KBM-7 (cell line): Measurements from ENCODE around the gene HEATR3.
"Not testable (repeated sequence)": the region's sequence is repeated elsewhere in the genome, so short reads cannot be mapped to it uniquely, and the experiment has no call there.

Source experiments
- DNase-seq: peaks from one replicate; pipeline ENCODE4 v3.0.0-alpha.2; 2015
- in situ Hi-C: fragments of 300-500 bp; cut with MboI; formaldehyde crosslinking; loops from 2 replicates; pipeline ENCODE4 v1.14.3; 2020; ENCODE audit warnings: low sequenced_read_pairs, low pct_unique_long_range_greater_than_20kb, mixed read lengths

HEATR3 gene

GRCh38 chr16:50092891-50093290, 27.1 kb downstream of the HEATR3 start:
- in situ Hi-C loops = no loop called here
- DNase-seq = no peak

DNA sequence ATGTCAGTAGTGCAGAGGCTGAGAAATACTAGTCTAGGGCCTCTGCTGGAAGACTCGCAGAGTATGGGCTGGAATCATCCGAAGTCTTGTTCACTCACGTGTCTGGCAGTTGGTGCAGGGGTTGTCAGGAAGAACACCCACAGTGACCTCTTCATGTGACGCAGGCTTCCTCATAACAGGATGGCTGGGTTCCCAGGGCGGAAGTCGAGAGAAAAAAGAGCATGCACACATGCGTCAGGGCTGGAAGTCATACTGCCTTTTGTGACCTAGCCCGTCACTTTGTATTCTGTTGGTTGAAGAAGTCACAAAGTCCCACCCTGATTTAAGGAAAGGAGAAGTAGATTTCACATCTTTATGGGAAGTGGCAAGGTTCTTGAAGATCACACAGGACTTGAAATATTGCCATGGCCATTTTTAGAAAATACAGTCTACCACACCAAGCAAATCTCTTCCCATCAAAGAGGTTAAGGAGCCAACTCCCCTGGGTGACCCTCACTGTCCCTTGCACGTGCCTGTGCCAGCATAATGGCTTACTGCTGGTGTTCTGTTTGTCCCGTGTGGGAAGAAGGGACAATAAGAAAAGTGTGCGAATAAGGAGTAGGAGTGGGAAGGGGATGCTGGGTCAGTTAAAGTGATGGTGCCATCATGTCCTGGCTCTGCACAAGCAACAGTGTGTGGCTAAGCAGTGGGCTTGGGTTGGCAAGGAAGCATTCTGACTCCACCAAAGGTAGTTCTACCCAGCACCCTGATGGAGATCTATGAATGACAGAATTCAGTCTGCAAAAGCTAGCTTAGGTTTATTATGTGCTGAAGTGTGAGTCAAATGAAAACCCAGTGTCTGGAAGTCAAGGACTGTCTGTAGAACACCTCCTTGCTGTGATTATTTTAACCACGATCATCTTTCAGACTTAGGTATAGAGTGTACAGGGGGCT, 28.1 kb downstream of the HEATR3 start:
- peak; percentile 50 for DNase-seq
- in situ Hi-C loops = no loop called here

DNA sequence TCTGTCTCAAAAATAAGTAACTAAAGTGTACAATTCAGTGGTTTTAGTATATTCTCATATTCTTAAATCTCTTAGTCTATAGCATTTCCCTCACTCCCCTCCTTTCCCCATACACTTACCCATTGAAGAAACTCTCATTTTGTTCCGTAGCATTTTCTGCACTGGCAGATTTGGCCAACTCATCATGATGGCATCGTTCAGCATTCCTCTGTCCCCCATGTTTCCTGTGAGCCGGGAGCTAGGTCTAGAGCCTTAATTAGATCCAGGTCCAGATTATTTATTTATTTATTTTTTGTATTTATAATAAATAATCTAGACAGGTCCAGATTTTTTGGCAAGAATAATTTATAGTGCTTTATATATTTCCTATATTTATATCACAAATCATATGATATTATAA, 31.0 kb downstream of the HEATR3 start:
- in situ Hi-C loops = no loop called here
- DNase-seq = no peak

GRCh38 chr16:50099957-50100648, 34.3 kb downstream of the HEATR3 start:
- DNase-seq = no peak
- in situ Hi-C loops = no loop called here

DNA sequence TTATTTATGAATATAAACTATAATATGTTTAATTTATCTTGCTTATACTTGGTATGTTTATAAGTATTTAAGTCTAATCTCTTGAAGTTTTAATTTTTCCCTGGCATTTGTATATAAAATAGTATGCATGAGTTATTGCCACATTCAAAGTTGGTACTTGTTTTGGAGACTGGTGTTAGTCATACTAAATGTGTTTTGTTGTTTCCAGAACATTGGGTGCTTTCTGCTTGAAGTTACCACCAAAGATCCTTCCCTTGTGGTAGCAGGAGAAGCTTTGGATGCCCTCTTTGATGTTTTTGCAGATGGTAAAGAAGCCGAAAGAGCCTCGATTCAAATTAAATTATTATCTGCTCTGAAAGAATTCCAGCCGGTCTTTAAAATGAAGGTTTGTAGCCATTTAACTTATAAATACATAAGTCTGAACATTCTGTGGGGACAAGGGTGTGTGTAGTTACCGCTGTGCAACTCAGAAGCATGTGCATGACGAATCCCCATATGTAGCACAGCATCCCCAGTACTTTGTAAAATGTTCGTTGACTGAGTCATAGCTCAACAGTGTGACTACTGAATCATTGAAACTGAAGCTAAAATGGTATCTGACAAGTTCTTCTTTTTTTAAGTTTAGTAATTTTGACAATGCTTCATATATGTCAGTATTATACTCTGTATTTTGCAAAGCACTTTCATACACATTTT, 36.4 kb downstream of the HEATR3 start:
- no peak for DNase-seq
- in situ Hi-C loops = no loop called here

GRCh38 chr16:50103764-50104163, 38.0 kb downstream of the HEATR3 start:
- in situ Hi-C loops = no loop called here
- no peak for DNase-seq

GRCh38 chr16:50114357-50115129, 48.8 kb downstream of the HEATR3 start:
- DNase-seq = no peak
- in situ Hi-C loops = no loop called here

DNA sequence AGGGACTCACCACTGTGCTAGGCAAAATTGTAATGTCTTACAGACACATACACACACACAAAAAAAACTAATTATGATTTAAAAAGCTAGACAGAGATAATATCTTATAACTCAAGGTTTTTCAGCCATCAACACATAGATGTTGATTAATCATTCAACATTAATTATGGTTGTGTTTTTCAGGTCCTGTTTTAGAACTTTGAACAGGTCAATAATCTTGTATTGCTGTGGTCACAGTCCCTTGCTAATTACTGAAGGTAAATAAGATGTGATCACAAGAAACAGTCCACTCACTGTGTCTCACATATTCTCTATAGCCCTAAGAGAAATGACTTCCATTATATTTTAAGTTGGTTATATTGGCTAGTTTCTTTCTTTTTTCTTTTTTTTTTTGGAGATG, 54.9 kb downstream of the HEATR3 start:
- DNase-seq = no peak

DNA sequence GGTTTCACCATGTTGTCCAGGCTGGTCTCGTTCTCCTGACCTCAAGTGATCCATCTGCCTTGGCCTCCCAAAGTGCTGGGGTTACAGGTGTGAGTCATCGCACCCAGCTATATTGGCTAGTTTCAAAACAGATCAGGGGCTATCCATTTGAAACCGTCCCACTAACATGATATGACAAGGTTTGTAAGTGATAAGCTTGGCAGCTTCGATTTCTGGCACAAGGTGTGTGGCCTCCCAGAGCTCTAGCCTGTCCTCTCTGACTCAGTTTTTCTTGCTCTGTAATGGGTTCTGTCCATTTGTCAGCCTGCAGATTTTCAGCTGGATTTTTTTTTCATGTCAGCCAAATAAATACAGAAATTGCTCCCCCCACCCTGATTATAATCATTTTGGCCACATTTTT, 55.5 kb downstream of the HEATR3 start:
- in situ Hi-C loops = no loop called here

More for the DNA sequence above, 54.9 kb downstream of the HEATR3 start:
- in situ Hi-C loops = no loop called here

DNA sequence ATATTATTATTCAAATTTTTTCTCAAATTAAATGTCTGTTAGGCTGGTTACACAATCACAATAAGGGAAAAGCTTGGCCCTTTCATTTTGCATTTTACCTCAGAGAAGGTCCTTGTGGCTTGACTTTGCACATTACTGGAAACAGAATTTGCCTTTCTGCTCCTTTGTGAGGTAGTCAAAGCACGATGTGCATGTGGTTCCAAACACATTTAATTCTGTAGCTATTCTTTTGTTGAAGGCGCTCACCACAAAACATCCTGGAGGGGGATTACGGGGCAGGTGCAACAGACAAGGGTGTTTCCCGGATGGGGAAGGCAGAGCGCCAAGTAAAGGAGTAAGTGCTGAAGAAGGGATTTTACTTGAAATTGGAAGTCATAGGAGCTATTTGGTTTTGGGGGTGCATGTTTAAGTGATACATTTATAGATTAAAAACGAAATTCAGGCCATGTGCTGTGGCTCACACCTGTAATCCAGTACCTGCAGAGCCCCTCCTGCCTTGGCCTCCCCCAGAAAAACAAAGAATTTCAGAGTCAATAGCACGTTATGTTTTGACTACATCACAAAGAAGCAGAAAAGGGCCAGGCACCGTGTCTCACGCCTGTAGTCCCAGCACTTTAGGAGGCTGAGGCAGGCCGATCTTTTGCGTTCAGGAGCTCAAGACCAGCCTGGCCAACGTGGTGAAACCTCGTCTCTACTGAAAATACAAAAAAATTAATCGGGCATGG, 56.1 kb downstream of the HEATR3 start:
- no peak for DNase-seq
- in situ Hi-C loops = no loop called here

More for the DNA sequence above, 55.5 kb downstream of the HEATR3 start:
- DNase-seq = no peak

DNA sequence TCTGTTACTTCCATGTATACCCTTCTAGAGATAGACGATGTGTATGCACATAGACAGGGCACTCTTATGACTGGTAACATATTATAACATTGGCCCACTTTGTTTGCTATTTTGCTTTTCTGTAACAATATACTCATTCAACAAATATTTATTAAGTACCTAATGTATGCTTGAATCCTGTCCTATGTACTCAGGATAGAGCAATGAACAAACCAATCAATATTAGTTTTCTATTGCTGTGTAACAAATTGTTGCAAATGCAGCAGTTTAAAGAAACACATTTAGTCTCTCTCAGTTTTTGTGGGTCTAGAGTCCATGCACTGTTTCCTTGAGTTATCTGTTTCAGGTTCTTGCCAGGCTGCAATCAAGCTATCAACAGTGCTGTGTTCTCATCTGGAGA, 57.6 kb downstream of the HEATR3 start:
- in situ Hi-C loops = no loop called here
- no peak for DNase-seq

- DNase-seq = no peak
- in situ Hi-C loops = no loop called here
These were observed 59.0 kb downstream of the HEATR3 start for GRCh38 chr16:50124769-50125168.

GRCh38 chr16:50126183-50126582, 60.4 kb downstream of the HEATR3 start:
- DNase-seq = no peak
- in situ Hi-C loops = no loop called here

DNA sequence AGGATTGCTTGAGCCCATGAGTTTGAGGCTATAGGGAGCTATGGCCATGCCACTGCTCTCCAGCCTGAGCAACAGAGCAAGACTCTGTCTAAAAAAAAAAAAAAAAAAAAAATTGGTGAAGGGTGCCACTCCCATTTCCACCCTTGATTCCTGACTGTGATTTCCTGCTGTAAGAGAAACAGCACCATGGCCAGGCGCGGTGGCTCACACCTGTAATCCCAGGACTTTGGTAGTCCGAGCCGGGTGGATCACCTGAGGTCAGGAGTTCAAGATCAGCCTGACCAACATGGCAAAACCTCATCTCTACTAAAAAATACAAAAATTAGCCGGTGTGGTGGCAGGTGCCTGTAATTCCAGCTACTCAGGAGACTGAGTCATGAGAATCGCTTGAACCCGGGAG, 66.8 kb downstream of the HEATR3 start:
- DNase-seq, in situ Hi-C loops: not testable (repeated sequence)

DNA sequence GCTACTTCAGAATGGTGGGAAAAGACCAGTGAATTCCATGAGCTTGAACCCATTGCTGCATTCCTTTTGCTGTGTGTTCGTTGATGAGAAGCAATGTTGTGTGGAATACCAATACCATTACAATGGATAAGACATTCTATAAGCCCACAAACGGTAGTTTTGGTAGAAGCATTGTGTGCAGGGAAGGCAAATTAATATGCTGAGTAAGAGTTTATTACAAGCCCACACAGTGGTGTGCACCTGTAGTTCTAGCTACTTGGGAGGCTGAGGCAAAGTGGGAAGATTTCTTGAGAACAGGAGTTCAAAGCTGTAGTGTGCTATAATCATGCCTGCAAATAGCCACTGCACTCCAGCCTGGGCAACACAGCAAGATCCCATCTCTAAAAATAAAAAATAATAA, 67.4 kb downstream of the HEATR3 start:
- DNase-seq = no peak
- in situ Hi-C loops = no loop called here

DNA sequence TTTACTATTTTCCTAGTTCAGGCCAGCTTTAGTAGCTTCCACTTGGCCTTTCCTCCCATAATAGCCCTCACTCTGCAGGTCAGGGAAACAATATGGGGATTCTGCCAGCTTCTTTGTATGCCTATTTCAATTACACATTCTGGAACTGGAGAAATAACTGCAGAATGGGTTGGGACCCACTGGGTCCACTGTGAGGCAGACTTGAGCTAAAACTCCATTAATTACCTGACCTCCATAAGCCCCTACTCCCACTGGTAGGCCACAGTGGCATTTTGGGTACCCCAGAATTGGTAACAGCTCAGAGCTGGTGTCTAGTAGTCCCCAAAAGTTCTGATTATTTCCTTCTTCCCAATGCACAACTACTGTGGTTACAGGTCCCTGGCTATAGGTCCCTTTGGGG, 70.6 kb downstream of the HEATR3 start:
- in situ Hi-C loops = no loop called here
- no peak for DNase-seq

- in situ Hi-C loops = no loop called here
- no peak for DNase-seq
These were observed 71.5 kb downstream of the HEATR3 start for GRCh38 chr16:50137268-50137667.

DNA sequence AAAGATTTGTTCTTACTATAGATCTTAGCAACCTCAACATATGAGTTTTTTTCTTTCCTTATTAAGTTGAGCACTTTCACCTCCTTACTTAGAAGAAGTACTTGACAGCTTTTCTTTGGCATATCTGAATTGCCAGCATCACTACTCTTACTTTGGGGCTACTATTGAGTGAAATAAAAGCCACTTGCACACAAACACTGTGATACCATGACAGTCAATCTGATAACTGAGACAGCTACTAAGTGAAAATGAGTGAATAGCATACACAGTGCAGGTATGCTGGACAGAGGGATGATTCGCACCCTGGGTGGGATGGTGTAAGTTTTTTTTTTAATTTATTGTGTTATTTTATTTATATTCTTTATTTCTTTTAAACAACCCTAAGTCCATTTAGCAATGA, 73.8 kb downstream of the HEATR3 start:
- in situ Hi-C loops = no loop called here

DNA sequence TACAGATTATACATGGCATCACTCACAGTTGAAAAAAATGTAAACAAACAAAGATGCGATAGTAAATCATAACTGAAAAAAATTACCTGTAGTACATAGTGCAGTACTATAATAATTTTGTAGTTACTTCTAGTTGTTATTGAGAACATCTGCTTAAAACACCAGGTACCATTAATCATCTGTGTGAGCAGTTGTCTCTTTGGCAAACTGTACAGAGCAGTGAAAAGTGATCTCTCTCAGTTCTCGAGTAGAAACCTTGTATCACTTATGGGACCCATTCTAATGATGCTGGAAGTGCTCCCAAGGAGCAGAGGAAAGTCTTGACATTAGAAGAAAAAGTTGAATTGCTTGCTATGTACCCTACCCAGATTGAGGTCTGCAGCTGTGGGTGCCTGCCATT, 78.4 kb downstream of the HEATR3 start:
- DNase-seq = no peak
- in situ Hi-C loops = no loop called here

More for the DNA sequence above, 73.8 kb downstream of the HEATR3 start:
- no peak for DNase-seq
